Amniotic stem cell (primary cell): ENCODE results near the gene GYPB.
"Not testable (repeated sequence)": the region's sequence is repeated elsewhere in the genome, so short reads cannot be mapped to it uniquely, and the experiment has no call there.

Source experiments
- DNase-seq: peaks from one replicate; lab custom pipeline; 2025; lab: John Stamatoyannopoulos, UW

GYPB gene

DNA sequence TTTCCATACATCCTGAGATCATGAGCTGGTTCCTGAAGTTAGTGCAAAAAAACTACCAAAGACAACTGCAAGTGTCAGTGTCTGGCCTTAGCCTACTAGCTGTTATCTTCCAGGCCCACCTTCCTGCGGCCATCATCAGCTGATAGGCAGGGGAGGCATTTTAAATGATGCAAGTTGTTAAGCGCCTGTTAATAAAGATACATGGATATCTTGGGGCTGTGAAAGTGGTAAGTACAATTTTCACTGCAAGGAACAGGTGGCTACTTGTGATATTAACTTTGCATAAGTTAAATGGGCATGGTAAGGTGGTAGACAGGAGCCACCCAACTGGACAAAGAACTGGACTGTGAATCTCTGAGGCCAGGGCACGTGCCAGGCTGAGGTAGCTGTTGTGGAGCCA is at the start of gene GYPB:
Gene GYPB, minus strand, starts transcription at position 104 of the 400 bp plus-strand sequence. Its CDS starts 93 bp downstream, at position 11.
- DNase-seq = not testable (repeated sequence)

DNA sequence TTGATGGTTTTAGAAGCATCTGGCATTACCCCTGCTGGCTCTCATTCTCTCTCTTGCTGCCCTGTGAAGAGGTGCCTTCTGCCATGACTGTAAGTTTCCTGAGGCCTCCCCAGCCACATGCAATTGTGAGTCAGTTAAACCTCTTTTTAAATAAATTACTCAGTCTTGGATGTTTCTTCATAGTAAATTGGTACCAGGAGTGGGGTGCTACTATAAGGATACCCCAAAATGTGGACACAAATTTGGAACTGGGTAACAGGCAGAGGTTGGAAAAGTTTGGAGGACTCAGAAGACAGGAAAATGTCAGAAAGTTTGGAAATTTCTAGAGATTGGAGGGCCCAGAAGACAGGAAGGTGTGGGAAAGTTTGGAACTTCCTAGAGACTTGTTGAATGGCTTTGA is 42.4 kb upstream of the GYPB start:
- DNase-seq = not testable (repeated sequence)

DNA sequence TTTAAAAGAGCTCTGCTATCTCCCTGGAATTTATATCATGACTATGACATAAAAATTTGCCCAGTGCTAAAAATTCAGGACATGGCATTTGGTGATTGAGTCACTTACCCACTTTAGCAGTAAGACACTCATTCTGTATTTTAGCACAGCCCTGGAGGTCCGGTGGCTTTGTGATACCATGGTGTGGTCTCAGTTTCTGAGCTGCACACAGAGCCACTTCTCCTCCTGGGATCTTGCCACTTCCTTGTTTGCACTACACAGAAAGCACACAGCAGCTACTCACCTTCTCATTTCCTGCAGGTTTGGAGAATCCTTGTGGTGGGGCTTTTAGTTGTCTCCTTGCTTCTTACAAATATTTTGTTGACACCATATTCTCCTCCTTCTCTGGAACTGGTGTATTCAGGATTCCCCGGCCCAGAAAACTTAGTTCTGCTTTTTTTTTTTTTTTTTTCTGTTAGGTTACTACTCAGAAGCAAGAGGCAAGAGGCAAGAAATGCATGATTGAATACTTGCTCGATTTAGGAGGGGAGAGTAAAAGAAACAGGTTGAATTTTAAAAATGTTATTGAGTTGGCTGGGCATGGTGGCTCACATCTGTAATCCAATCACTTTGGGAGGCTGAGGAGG is 41.2 kb upstream of the GYPB start:
- DNase-seq = not testable (repeated sequence)

DNA sequence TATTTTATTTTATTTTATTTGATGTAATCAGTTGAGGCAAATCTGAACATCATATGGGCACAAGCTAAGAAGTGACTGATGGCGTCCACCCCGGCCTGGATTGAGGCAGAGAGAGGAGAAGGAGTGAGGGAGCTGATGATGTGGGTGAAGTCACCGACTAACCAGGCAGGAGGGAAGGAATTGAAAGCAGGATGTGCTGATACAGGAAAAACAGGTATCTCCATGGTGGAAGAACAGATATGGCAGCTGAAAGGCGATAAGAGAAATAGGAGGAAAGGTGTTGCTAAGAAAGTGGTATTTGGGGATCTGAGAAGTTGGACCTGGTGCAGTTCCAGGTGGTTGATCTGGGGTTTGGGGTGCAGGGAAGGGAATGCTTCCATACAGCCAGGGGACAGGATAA is 37.6 kb upstream of the GYPB start:
- no peak for DNase-seq

DNA sequence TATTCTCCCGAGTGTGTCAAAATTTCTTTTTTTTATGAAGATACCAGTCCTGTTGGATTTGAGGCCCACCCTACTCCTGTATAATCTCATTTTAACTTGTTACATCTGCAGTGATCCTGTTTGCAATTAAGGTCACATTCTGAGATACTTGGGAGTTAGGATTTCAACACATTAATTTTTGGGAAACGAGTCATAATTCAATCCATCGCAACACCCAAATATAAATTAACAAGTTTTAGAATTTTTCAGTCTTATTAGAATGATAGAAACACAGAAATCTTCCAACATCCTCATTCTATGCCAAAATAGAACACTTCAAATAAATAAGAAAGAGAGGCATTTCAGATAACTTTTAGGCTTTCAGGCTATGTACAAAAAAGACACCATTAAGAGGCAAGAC is 36.2 kb upstream of the GYPB start:
- not testable (repeated sequence) for DNase-seq

DNA sequence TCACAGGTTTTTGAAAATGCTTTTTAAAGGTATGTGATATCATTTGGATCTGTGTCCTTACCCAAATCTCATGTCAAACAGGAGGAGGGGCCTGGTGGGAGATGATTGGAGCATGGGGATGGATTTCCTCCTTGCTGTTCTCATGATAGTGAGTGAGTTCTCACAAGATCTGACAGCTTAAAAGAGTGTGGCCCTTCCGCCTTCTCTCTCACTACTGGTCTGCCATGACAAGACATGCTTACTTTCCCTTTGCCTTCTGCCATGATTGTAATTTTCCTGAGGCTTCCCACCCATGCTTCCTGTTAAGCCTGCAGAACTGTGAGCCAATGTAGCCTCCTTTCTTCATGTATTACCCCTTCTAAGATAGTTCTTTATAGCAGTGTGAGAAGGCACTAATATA is 32.3 kb upstream of the GYPB start:
- DNase-seq = not testable (repeated sequence)

DNA sequence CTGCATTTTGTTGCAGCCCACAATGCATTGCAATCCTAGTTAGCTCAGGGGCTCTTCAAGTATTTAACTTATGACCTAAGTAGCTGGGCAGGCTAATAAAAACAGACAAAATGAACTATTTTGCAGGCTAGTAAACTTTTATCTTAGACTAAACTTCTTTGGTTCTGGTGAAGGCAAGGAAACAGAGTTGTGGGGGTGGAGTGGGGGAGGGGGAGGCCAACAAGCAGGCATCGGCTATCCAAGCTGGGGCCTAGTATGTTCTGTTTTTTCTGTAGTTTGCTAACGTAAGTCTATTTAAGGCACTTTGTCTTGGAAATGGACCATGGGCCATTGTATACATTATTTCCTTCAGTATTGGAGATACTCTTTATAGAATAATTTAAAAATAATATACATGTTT is 31.5 kb upstream of the GYPB start:
- DNase-seq = not testable (repeated sequence)

DNA sequence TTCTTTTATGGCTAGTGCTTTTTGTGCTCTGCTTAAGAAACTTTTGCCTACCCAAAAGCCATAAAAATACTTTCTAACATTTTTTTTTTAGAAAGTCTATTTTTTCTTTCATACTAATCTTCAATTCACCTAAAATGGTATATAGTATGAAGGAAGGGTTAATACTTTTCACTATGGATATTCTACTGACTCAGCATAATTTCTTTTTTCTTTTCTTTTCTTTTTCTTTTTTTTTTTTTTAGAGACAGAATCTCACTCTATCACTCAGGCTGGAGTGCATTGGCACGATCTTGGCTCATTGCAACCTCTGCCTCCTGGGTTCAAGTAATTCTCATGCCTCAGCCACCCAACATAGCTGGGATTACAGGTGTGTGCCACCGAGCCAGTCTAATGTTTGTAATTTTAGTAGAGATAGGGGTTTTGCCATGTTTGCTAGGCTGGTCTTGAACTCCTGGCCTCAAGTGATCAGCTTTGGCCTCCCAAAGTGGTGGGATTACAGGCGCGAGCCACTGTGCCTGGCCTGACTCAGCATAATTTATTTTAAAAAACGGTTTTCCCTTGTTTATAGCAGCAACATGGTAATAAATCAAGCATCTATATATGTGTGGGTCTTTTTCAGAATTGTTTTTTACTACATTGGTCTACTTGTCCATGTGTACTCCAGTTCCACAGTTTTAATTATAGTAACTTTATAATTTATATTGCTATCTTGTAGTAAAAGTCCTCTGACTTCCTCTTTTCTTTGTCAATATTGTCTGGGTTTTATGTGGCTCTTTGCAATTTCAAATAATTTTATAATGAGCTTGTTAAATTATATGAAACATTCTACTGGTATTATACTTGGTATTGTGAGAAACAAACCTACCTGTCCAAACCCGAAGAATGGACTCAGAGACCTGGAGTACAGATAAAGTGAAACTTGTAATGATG is 30.6 kb upstream of the GYPB start:
- DNase-seq = not testable (repeated sequence)

DNA sequence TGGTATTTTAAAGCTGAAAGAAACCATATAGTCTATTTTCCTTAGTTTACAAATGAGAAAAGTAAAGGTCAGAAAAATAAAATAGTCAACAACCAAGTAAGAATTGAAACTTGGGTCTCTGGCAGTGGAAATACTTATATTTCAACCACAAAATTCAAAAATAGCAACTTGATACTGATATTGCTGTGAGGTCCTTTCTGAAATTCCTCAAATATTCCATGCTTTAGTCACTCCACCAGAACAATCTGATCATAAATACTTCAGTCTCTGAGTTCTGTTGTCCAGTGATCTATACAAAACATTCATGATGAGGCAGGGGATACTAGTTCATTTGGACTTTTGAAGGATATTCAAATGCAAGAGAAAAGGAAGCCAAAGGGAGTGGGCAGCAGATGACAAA is 25.8 kb upstream of the GYPB start:
- DNase-seq = not testable (repeated sequence)

DNA sequence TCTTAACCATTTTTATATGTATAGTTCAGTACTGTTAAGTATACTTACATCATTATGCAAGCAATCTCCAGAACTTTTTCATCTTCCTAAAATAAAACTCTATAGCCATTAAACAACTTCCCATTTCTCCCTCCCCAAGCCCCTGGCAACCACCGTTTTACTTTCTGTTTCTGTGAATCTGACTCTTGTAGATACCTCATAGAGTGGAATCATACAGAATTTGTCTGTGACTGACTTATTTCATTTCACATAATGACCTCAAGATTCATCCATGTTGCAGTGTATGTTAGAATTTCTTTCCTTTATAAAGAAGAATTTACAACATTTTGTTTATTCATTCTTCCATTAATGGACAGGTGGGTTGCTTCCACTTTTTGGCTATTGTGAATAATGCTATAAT is 13.4 kb upstream of the GYPB start:
- not testable (repeated sequence) for DNase-seq

DNA sequence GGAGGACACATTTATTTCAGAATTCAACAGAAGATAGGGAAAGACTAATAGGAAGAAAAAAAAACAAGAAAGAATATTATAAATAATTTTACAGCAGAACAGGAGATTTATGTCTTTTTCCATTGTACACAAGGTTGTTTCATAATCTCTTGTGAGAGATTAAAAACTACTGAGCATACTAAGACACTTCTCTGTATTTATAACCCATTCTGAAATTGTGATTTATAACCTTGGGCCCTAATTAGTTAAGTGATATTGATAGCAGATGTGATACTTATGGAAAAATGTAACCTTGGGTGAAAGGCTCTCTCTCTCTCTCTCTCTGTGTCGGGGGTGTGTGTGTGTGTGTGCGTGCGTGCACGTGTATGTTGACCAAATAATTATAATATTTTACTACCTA is 12.7 kb upstream of the GYPB start:
- DNase-seq = not testable (repeated sequence)

DNA sequence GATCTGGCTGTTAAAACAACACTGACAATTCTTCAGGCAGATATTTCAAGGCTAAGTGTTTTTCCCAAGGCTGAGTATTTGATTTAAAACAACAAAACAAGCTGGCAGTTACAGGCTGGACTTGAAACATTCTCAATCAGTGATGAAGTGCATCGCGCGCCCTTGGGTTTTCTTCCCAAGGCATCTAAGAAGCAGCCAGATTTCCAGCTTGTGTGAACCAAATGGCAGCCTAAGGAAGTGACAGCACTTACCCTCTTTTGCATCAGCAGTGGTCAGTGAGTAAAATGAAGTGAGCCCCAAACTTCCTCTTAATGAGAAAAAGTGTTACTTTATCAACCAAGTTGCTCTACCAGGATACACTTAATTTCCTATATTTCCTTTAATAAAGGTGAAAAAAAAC is 12.2 kb upstream of the GYPB start:
- not testable (repeated sequence) for DNase-seq

DNA sequence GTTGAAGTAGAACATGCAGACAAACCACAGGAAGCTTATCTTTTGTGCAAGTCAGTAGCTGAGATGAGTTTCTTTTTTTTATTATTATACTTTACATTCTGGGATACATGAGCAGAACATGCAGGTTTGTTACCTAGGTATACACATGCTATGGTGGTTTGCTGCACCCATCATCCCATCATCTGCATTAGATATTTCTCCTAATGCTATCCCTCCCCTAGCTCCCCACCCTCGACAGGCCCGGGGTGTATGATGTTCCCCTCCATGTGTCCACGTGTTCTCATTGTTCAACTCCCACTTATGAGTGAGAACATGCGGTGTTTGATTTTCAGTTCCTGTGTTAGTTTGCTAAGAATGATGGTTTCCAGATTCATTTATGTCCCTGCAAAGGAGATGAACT is 11.5 kb upstream of the GYPB start:
- DNase-seq = not testable (repeated sequence)

DNA sequence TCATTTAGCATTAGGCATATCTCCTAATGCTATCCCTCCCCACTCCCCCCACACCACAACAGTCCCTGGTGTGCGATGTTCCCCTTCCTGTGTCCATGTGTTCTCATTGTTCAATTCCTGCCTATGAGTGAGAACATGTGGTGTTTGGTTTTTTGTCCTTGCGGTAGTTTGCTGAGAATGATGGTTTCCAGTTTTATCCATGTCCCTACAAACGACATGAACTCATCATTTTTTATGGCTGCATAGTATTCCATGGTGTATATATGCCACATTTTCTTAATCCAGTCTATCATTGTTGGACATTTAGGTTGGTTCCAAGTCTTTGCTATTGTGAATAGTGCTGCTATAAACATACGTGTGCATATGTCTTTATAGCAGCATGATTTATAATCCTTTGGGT is 7.5 kb upstream of the GYPB start:
- DNase-seq = not testable (repeated sequence)

DNA sequence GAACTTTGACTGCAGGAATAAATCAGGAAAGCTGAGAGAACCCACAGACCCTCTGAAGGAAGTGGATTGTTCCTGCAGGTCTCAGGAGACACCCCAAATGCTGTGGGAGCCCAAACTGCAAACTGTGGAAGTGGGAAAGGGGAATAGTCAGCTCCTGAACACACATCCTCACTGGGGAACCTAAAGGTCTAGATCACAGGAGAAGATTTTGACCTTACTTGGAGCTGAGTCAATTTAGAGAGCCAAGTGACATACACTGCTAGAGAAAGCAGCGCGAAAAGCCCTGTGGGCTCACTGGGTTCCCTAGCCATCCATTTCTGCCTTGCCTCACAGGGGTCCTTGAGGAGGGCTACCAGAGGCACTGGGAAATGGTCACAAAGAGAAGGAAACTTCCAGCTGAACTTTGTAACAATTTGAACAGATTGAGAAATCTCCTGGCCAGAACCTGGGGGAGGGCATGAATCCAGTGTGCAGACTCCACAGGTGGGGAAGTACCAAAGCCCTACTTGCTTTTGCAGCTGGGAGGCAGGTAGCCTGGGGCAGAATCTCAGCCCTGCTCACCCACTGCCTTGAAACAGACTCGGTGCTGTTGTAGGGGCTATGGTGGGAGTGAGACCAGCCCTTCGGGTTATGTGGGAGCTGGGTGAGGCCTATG is 5.3 kb upstream of the GYPB start:
- DNase-seq = not testable (repeated sequence)

DNA sequence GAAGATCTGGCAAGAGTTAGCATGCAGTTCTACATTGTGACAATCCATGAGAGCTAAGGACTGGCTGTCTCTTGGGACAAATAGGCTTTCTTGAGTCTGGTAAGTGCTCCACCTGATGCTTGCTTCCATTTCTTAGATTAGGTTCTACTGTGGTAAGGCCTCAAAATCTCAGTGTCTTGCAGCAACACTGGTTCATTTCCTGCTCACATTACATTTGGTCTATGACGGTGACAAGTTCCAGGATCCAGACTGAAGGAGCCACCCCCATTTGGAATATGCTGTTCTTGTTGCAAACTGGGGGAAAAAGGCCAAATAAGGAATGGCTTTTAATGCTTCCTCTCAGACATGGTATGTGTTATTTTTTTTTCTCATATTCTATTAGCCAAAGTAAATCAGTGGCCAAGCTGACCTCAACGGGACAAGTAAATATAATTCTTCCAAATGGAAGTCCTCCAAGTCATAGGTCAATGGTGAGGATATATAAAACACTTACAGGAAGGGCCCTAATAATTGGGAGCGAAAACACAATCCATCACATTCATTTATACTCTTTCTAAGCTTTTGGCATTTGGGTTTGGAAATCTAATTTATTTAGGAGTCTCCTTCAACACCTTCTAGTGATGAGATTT is 3.7 kb upstream of the GYPB start:
- not testable (repeated sequence) for DNase-seq

DNA sequence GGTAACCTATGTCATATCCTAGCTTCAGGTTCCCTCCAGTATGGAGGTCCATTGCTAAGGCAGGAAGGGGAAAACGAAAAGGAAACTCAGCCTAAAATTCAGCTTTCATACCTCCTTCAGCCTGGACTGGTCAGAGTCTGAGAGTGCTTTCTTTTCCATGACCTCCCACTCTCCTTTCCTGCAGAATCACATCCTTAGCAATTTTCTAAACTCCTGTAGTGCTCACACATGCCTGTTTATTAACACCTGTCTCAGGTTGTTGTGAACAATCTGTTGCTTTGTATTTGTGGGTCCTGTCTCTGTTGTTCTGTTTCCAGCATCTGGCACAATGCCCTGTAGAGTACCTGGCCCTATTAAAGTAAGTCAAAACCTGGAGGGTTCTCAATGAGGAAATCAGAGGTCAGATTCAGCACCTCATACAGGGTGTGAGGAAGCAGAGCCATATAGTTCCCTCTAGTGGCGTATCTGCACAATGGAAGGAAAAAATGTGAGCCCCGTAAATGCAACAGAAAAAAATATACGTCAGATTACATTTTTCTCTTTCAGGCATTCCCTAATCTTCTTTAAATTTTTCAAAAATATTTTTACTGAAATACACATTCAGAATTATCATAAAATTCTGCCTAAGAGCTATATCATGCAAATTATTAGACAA is 2.3 kb upstream of the GYPB start:
- not testable (repeated sequence) for DNase-seq

DNA sequence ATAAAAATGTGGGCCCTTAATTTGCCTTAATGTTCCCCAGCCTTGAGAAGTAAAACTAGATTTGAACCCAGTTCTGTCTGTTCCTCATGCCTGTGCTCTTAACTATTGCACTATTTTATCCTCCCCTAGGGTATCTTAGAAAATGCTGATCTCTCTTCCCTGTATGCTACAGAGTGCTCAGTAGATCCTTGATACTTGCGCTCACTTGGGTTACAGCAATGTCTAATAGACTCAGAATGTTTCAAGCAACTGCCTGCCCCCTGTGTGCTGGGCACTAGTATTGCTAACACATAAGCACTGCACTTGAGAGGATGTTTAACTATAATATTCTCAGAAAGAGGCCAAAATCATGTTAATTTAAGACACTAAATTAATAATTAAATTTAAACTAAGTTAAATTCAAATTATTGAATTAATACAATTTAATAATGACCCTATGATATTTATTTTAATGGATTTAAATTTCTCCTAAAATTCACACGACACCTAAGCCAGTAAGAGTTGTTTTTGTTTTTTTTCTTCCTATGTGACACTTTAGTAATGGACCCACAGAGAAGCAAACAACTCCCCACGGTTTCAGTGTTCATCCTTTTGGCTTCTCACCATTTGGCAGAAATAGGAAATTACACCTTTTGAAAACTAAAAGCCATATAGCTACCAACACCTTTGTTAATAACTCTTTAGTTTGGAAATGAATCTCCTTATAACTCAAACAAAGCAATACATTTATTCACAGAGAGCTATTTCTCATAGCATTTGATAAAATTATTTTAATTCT is 768 bp downstream of the GYPB start:
- not testable (repeated sequence) for DNase-seq

DNA sequence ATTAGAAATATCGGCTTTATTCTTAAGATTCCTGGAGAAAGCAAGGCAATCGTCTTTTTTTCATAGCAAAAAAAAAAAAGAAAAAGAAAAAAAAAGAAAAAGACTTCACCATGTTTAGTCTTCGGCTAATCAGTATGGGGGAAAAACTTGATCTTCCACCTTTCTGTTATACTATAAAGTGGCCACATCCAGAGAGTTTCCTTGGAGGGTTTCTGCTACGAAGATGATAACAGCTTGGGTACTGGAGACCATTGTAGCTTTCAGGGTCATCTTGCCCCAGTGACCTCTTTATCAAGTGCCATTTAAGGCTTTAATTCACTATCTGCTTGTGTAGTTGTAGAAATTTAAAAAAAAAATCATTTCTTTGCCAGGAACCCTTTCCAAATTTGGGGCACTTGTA is 1.9 kb downstream of the GYPB start:
- DNase-seq = not testable (repeated sequence)

DNA sequence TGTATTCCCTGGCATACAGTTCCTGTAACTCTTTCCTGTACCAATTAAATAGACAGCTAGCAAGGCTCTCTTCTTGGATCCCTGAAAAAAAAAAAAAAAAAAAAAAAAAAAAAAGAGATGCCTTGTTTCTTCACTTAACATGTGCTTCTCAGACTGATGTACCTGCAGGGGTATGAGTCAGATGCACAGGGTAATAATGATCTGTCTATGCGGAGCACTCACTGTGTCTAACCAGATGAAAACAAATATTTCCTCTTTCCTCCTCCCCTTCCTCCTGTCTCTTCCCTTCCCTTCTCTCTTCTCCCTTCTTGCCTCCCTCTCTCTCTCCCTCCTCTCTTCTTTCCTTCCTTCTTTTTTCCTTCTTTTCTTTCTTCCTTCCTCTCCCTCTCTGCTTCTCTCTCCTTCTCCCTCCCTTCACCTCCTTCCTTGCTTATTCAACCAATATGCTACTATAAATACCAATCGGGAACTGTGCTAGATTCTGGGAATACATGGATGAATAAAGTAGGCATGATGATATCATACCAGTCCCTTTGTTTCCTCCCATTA is 3.0 kb downstream of the GYPB start:
- not testable (repeated sequence) for DNase-seq

DNA sequence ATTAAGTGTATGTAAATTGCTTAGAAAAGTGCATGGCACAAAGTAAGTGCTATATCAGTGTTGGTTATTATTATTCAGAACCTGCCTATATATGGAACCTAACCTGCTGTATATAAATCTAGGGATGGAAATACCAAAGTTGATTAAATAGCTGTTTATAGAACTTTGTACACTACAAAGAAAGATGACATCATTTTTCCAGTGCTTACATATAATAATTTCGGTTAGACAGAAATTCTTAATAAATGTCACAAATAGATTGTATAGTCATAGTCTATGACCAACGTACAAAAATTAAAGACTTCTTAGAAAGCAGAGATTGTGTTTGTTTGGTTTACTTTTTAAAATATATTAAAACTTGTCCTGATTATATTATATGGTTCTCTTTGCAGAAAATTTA is 4.4 kb downstream of the GYPB start:
- DNase-seq = no peak
